HCT116 (cell line): ENCODE measurements around the gene MS4A5.

Source experiments
- CEBPB ChIP-seq: IDR thresholded peaks from 2 replicates; pipeline ENCODE4 v1.6.1; 2012; ENCODE audit warnings: low read depth
- EZH2 ChIP-seq: fragments of 200-600 bp; sonication (generic); IDR thresholded peaks from 2 replicates; pipeline ENCODE4 v1.6.1; 2017; ENCODE audit warnings: antibody characterized with exemption, mixed run types
- FOSL1 ChIP-seq: IDR thresholded peaks from 2 replicates; pipeline ENCODE4 v1.6.1; 2012; ENCODE audit warnings: low read depth
- JUND ChIP-seq: IDR thresholded peaks from 2 replicates; pipeline ENCODE4 v1.6.1; 2012
- POLR2A ChIP-seq: IDR thresholded peaks from 2 replicates; pipeline ENCODE4 v1.7.0; 2011; ENCODE audit warnings: borderline replicate concordance; ENCODE audit not compliant: insufficient read depth, insufficient read length; ENCODE audit errors: extremely low read depth
- POLR2AphosphoS5 ChIP-seq: IDR thresholded peaks from 2 replicates; pipeline ENCODE4 v1.6.1; 2011; ENCODE audit warnings: mild to moderate bottlenecking, low read depth, low read length, moderate library complexity
- SIN3A ChIP-seq: IDR thresholded peaks from 2 replicates; pipeline ENCODE4 v1.6.1; 2012; ENCODE audit warnings: low read depth
- YY1 ChIP-seq: IDR thresholded peaks from 2 replicates; pipeline ENCODE4 v1.6.1; 2011; ENCODE audit warnings: low read length, low read depth, moderate library complexity, mild to moderate bottlenecking; ENCODE audit not compliant: insufficient replicate concordance; ENCODE audit errors: extremely low read depth
- ZFX ChIP-seq: fragments of 450-650 bp; IDR thresholded peaks from 2 replicates; pipeline ENCODE4 v1.6.1; 2017
- ZNF274 ChIP-seq: fragments of 200-500 bp; sonication (Bioruptor generic); IDR thresholded peaks from 2 replicates; pipeline ENCODE4 v1.6.1; 2014; ENCODE audit warnings: mild to moderate bottlenecking, low read depth, low read length, inconsistent platforms
- TF ChIP-seq, protein P1 (sequence below): IDR thresholded peaks from 2 replicates; pipeline ENCODE4 v1.6.1; 2011; ENCODE audit warnings: mild to moderate bottlenecking, low read length, moderate library complexity; ENCODE audit not compliant: insufficient replicate concordance; ENCODE audit errors: extremely low read depth
- TF ChIP-seq, protein P2 (sequence below): IDR thresholded peaks from 2 replicates; pipeline ENCODE4 v1.6.1; 2012
- TF ChIP-seq, protein P3 (sequence below), 3 experiments: fragments of 200-600 bp in 1 of 3; sonication (generic) in 1 of 3; IDR thresholded peaks in 2 of 3; conservative IDR thresholded peaks in 1 of 3; 2 replicates each; pipeline ENCODE4 v1.5.1; 2012 to 2017; ENCODE audit warnings: low read depth in 2 of 3, low read length in 2 of 3, antibody characterized with exemption in 1 of 3, borderline replicate concordance in 1 of 3, control low read depth in 1 of 3, mild to moderate bottlenecking in 1 of 3, mixed read lengths in 1 of 3, mixed run types in 1 of 3, moderate library complexity in 1 of 3; ENCODE audit not compliant: insufficient read depth in 1 of 3

DNA sequence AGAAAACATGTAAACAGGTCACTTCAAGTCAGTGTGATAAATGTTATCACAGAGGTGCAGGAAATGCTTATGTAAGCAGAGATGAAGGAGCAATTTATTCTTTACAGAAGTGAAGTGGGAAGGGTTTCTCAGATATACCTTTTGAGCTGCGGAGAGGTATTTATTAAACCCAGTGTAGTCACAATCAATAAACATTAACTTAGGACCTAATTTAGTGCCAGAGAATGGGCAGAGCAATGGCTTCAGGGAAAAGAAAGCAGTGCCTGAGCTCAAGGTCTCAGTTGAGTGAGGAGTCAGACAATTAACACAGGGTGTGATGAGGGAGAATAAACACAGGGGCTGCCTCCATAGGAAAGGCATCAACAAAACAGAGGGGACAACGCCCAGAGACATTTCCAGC lies 1.9 kb downstream of the MS4A5 start:
- TF ChIP-seq, protein P1, sequence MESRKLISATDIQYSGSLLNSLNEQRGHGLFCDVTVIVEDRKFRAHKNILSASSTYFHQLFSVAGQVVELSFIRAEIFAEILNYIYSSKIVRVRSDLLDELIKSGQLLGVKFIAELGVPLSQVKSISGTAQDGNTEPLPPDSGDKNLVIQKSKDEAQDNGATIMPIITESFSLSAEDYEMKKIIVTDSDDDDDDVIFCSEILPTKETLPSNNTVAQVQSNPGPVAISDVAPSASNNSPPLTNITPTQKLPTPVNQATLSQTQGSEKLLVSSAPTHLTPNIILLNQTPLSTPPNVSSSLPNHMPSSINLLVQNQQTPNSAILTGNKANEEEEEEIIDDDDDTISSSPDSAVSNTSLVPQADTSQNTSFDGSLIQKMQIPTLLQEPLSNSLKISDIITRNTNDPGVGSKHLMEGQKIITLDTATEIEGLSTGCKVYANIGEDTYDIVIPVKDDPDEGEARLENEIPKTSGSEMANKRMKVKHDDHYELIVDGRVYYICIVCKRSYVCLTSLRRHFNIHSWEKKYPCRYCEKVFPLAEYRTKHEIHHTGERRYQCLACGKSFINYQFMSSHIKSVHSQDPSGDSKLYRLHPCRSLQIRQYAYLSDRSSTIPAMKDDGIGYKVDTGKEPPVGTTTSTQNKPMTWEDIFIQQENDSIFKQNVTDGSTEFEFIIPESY, result no peak
- no peak for TF ChIP-seq YY1
- TF ChIP-seq POLR2A, result no peak
- TF ChIP-seq, protein P2, sequence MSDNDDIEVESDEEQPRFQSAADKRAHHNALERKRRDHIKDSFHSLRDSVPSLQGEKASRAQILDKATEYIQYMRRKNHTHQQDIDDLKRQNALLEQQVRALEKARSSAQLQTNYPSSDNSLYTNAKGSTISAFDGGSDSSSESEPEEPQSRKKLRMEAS, result no peak
- TF ChIP-seq, protein P3, sequence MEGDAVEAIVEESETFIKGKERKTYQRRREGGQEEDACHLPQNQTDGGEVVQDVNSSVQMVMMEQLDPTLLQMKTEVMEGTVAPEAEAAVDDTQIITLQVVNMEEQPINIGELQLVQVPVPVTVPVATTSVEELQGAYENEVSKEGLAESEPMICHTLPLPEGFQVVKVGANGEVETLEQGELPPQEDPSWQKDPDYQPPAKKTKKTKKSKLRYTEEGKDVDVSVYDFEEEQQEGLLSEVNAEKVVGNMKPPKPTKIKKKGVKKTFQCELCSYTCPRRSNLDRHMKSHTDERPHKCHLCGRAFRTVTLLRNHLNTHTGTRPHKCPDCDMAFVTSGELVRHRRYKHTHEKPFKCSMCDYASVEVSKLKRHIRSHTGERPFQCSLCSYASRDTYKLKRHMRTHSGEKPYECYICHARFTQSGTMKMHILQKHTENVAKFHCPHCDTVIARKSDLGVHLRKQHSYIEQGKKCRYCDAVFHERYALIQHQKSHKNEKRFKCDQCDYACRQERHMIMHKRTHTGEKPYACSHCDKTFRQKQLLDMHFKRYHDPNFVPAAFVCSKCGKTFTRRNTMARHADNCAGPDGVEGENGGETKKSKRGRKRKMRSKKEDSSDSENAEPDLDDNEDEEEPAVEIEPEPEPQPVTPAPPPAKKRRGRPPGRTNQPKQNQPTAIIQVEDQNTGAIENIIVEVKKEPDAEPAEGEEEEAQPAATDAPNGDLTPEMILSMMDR (IDR thresholded peaks at IDR 0.05 in 2 of 3, conservative IDR thresholded peaks at IDR 0.05 in 1 of 3; ENCODE audit: borderline replicate concordance in 1 of 3, insufficient read depth in 1 of 3, low read depth in 2 of 3, low read length in 2 of 3), result no peak
- TF ChIP-seq POLR2AphosphoS5, result no peak
- no peak for TF ChIP-seq ZFX
- no peak for TF ChIP-seq CEBPB
- no peak for TF ChIP-seq ZNF274
- TF ChIP-seq EZH2, result no peak
- TF ChIP-seq FOSL1, result no peak
- no peak for TF ChIP-seq SIN3A
- no peak for TF ChIP-seq JUND
